KOPT-K1 (cell line): Measurements from ENCODE around the gene SIL1.
"Not testable (repeated sequence)": the region's sequence is repeated elsewhere in the genome, so short reads cannot be mapped to it uniquely, and the experiment has no call there.

Experiments used
- H3K27ac ChIP-seq: fragments of 200-600 bp; sonication (generic); 2 replicates; pipeline ENCODE4 v1.5.1; 2016; ENCODE audit warnings: antibody characterized with exemption, mild to moderate bottlenecking, low read depth, low read length; ENCODE audit not compliant: poor library complexity, severe bottlenecking
- H3K36me3 ChIP-seq: fragments of 200-600 bp; sonication (generic); 2 replicates; pipeline ENCODE4 v1.5.1; 2017; ENCODE audit warnings: antibody characterized with exemption, mild to moderate bottlenecking, low read length, moderate library complexity; ENCODE audit not compliant: insufficient read depth
- H3K9me3 ChIP-seq: fragments of 200-600 bp; sonication (generic); 2 replicates; pipeline ENCODE4 v1.5.1; 2017; ENCODE audit warnings: antibody characterized with exemption, low read length, mild to moderate bottlenecking; ENCODE audit not compliant: insufficient read depth, poor library complexity, severe bottlenecking

The SIL1 gene

GRCh38 chr5:139197710-139198669, at the start of gene SIL1:
TSS of gene SIL1 (minus strand) at chr5:139198368. CDS start at chr5:139127843, 70,525 bp downstream.
- Histone ChIP-seq H3K9me3 (no peaks in the 10 kb centered on the region), H3K27ac (peak within 1 kb of the TSS; percentile 79), H3K36me3 (no peaks in the 10 kb centered on the region)

- Histone ChIP-seq H3K27ac (peak overlapping the region; percentile 8), H3K9me3 (no peaks in the 10 kb centered on the region), H3K36me3 (no peaks in the 10 kb centered on the region)
These were observed 48.2 kb upstream of the SIL1 start for GRCh38 chr5:139246394-139246793.

GRCh38 chr5:139245637-139246339, 47.6 kb upstream of the SIL1 start:
- H3K9me3 ChIP-seq = no peaks in the 10 kb centered on the region
- H3K27ac ChIP-seq = no peak overlapping the region
- H3K36me3 ChIP-seq = no peaks in the 10 kb centered on the region

- Histone ChIP-seq H3K27ac (no peak overlapping the region), H3K36me3 (no peaks in the 10 kb centered on the region), H3K9me3 (no peaks in the 10 kb centered on the region)
These were observed 45.3 kb upstream of the SIL1 start for GRCh38 chr5:139243425-139243970.

- Histone ChIP-seq H3K36me3 (no peaks in the 10 kb centered on the region), H3K27ac (no peak overlapping the region), H3K9me3 (peaks cover 6% of the 10 kb centered on the region)
These were observed 43.0 kb upstream of the SIL1 start for GRCh38 chr5:139241139-139241538.

GRCh38 chr5:139236479-139236878, 38.3 kb upstream of the SIL1 start:
- Histone ChIP-seq H3K27ac (no peak overlapping the region), H3K36me3 (no peaks in the 10 kb centered on the region), H3K9me3 (peaks cover 6% of the 10 kb centered on the region)

- no peak overlapping the region for H3K27ac ChIP-seq
- peaks cover 6% of the 10 kb centered on the region for H3K9me3 ChIP-seq
- H3K36me3 ChIP-seq = no peaks in the 10 kb centered on the region
These were observed 34.1 kb upstream of the SIL1 start for GRCh38 chr5:139232147-139232724.

GRCh38 chr5:139228201-139228803, 30.1 kb upstream of the SIL1 start:
- Histone ChIP-seq H3K9me3 (no peaks in the 10 kb centered on the region), H3K36me3 (no peaks in the 10 kb centered on the region), H3K27ac (no peak overlapping the region)

GRCh38 chr5:139226131-139226530, 28.0 kb upstream of the SIL1 start:
- no peak overlapping the region for H3K27ac ChIP-seq
- no peaks in the 10 kb centered on the region for H3K9me3 ChIP-seq
- no peaks in the 10 kb centered on the region for H3K36me3 ChIP-seq

- Histone ChIP-seq H3K27ac (no peak overlapping the region), H3K36me3 (no peaks in the 10 kb centered on the region), H3K9me3 (no peaks in the 10 kb centered on the region)
These were observed 25.3 kb upstream of the SIL1 start for GRCh38 chr5:139223481-139223880.

GRCh38 chr5:139222346-139222745, 24.2 kb upstream of the SIL1 start:
- Histone ChIP-seq H3K36me3 (no peaks in the 10 kb centered on the region), H3K27ac (no peak overlapping the region), H3K9me3 (peaks cover 4% of the 10 kb centered on the region)

GRCh38 chr5:139218038-139218437, 19.9 kb upstream of the SIL1 start:
- not testable (repeated sequence) for H3K27ac ChIP-seq, H3K36me3 ChIP-seq, H3K9me3 ChIP-seq

- H3K9me3 ChIP-seq = peaks cover 4% of the 10 kb centered on the region
- no peak overlapping the region for H3K27ac ChIP-seq
- no peaks in the 10 kb centered on the region for H3K36me3 ChIP-seq
These were observed 17.2 kb upstream of the SIL1 start for GRCh38 chr5:139215107-139215975.

- peaks cover 4% of the 10 kb centered on the region for H3K9me3 ChIP-seq
- no peak overlapping the region for H3K27ac ChIP-seq
- H3K36me3 ChIP-seq = no peaks in the 10 kb centered on the region
These were observed 16.5 kb upstream of the SIL1 start for GRCh38 chr5:139214646-139215045.
